ENCODE measurements around the gene ATP5PF. TPM values are rescaled to one million over a fixed set of nuclear protein-coding genes. Genes with fewer than 3 reads are reported as not detected.
"Not testable (repeated sequence)": the region's sequence is repeated elsewhere in the genome, so short reads cannot be mapped to it uniquely, and the experiment has no call there.

The ATP5PF gene
- total RNA-seq, 2 experiments from 2014 or later, result 114 to 131 TPM

- Mint-ChIP-seq H3K27ac (no peak overlapping the region), H3K9me3 (ENCODE audit: low read depth) (no peaks in the 10 kb centered on the region), H3K27me3 (no peaks in the 10 kb centered on the region), H3K4me3 (no peak overlapping the region), H3K4me1 (peaks cover 12% of the 10 kb centered on the region), H3K36me3 (peaks cover 15% of the 10 kb centered on the region)
- CTCF ChIA-PET, result interaction anchor here (0.8 kb wide), 1 partner anchor 57 kb away, joined by 3 read pairs; no protein-coding TSS in a partner anchor
- DNase-seq (no peak), ATAC-seq (no peak)
Measured at GRCh38 chr21:25744854-25745253, 10.2 kb upstream of the ATP5PF start.

- Mint-ChIP-seq H3K27ac (no peak overlapping the region), H3K9me3 (ENCODE audit: low read depth) (no peaks in the 10 kb centered on the region), H3K4me1 (peaks cover 7% of the 10 kb centered on the region), H3K36me3 (peaks cover 8% of the 10 kb centered on the region), H3K4me3 (no peak overlapping the region), H3K27me3 (no peaks in the 10 kb centered on the region)
- ATAC-seq (no peak), DNase-seq (no peak)
- CTCF ChIA-PET, result interaction anchor here (0.9 kb wide), 1 partner anchor 59 kb away, joined by 3 read pairs; no protein-coding TSS in a partner anchor
Measured at GRCh38 chr21:25742900-25743299, 8.2 kb upstream of the ATP5PF start.

GRCh38 chr21:25737421-25737820 lies 2.7 kb upstream of the ATP5PF start:
- CTCF ChIA-PET, result no interaction called here
- no peaks in the 10 kb centered on the region for H3K27me3 Mint-ChIP-seq

GRCh38 chr21:25735646-25736597 lies 1.2 kb upstream of the ATP5PF start:
- ATAC-seq, result peak; percentile 4
- Mint-ChIP-seq H3K4me1 (peaks cover 36% of the 10 kb centered on the region), H3K27ac (peak overlapping the region; percentile 100), H3K36me3 (peaks cover 3% of the 10 kb centered on the region), H3K9me3 (ENCODE audit: low read depth) (no peaks in the 10 kb centered on the region), H3K4me3 (peak overlapping the region; percentile 95), H3K27me3 (no peaks in the 10 kb centered on the region)
- peak; percentile 85 for DNase-seq
- CTCF ChIA-PET, result interaction anchor here (1.0 to 2.3 kb wide), 4 partner anchors 55 to 128 kb away, joined by 3 to 16 read pairs (median 5); no protein-coding TSS in a partner anchor

More at GRCh38 chr21:25737421-25737820, 2.7 kb upstream of the ATP5PF start:
- H3K36me3 Mint-ChIP-seq, result peaks cover 5% of the 10 kb centered on the region
- ATAC-seq (no peak), DNase-seq (no peak)
- H3K27ac Mint-ChIP-seq, result no peak overlapping the region
- H3K9me3 Mint-ChIP-seq (ENCODE audit: low read depth), result no peaks in the 10 kb centered on the region
- no peak overlapping the region for H3K4me3 Mint-ChIP-seq
- peaks cover 31% of the 10 kb centered on the region for H3K4me1 Mint-ChIP-seq

GRCh38 chr21:25734654-25734903 lies 125 bp downstream of the ATP5PF start:
- Mint-ChIP-seq H3K27ac (peak overlapping the region; percentile 100), H3K9me3 (ENCODE audit: low read depth) (no peaks in the 10 kb centered on the region), H3K36me3 (peaks cover 3% of the 10 kb centered on the region), H3K27me3 (no peaks in the 10 kb centered on the region), H3K4me1 (peaks cover 37% of the 10 kb centered on the region), H3K4me3 (peak overlapping the region; percentile 95)
- ATAC-seq, result no peak
- DNase-seq, result no peak
- CTCF ChIA-PET, result interaction anchor here (0.8 to 2.3 kb wide), 6 partner anchors 10 to 312 kb away, joined by 3 to 16 read pairs (median 3); no protein-coding TSS in a partner anchor

GRCh38 chr21:25733859-25734653 lies 648 bp downstream of the ATP5PF start:
- Mint-ChIP-seq H3K27ac (peak overlapping the region; percentile 100), H3K27me3 (no peaks in the 10 kb centered on the region), H3K4me3 (peak overlapping the region; percentile 95), H3K4me1 (peaks cover 37% of the 10 kb centered on the region), H3K36me3 (peaks cover 5% of the 10 kb centered on the region), H3K9me3 (ENCODE audit: low read depth) (no peaks in the 10 kb centered on the region)
- CTCF ChIA-PET, result interaction anchor here (0.7 to 2.3 kb wide), 6 partner anchors 9 to 311 kb away, joined by 3 to 16 read pairs (median 3); no protein-coding TSS in a partner anchor
- ATAC-seq (peak; percentile 10), DNase-seq (peak; percentile 59)

GRCh38 chr21:25732091-25732760 lies 2.5 kb downstream of the ATP5PF start:
- H3K9me3 Mint-ChIP-seq (ENCODE audit: low read depth), result no peaks in the 10 kb centered on the region
- DNase-seq, result no peak
- H3K4me1 Mint-ChIP-seq, result peaks cover 31% of the 10 kb centered on the region
- no peak overlapping the region for H3K27ac Mint-ChIP-seq
- no peak overlapping the region for H3K4me3 Mint-ChIP-seq
- CTCF ChIA-PET, result interaction anchor here (1.4 kb wide), 1 partner anchor 24 kb away, joined by 3 read pairs; no protein-coding TSS in a partner anchor
- peaks cover 21% of the 10 kb centered on the region for H3K36me3 Mint-ChIP-seq
- no peaks in the 10 kb centered on the region for H3K27me3 Mint-ChIP-seq
- no peak for ATAC-seq

GRCh38 chr21:25722631-25723030 lies 12.1 kb downstream of the ATP5PF start:
- no peaks in the 10 kb centered on the region for H3K4me1 Mint-ChIP-seq
- no peaks in the 10 kb centered on the region for H3K9me3 Mint-ChIP-seq (ENCODE audit: low read depth)
- peaks cover 46% of the 10 kb centered on the region for H3K36me3 Mint-ChIP-seq
- ATAC-seq (no peak), DNase-seq (no peak)
- CTCF ChIA-PET, result no interaction called here
- H3K27me3 Mint-ChIP-seq, result no peaks in the 10 kb centered on the region
- no peak overlapping the region for H3K4me3 Mint-ChIP-seq
- no peak overlapping the region for H3K27ac Mint-ChIP-seq

GRCh38 chr21:25721987-25722386 lies 12.7 kb downstream of the ATP5PF start:
- H3K4me1 Mint-ChIP-seq, result no peaks in the 10 kb centered on the region
- H3K27ac Mint-ChIP-seq, result no peak overlapping the region
- peaks cover 41% of the 10 kb centered on the region for H3K36me3 Mint-ChIP-seq
- H3K4me3 Mint-ChIP-seq, result no peak overlapping the region
- DNase-seq, result no peak
- H3K9me3 Mint-ChIP-seq (ENCODE audit: low read depth), result no peaks in the 10 kb centered on the region
- ATAC-seq, result no peak
- CTCF ChIA-PET, result interaction anchor here (1.9 kb wide), 1 partner anchor 114 kb away, joined by 7 read pairs; no protein-coding TSS in a partner anchor
- H3K27me3 Mint-ChIP-seq, result no peaks in the 10 kb centered on the region

- H3K9me3 Mint-ChIP-seq (ENCODE audit: low read depth), result no peaks in the 10 kb centered on the region
- no peak overlapping the region for H3K4me3 Mint-ChIP-seq
- H3K4me1 Mint-ChIP-seq, result peaks cover 2% of the 10 kb centered on the region
- peaks cover 12% of the 10 kb centered on the region for H3K36me3 Mint-ChIP-seq
- no peaks in the 10 kb centered on the region for H3K27me3 Mint-ChIP-seq
- DNase-seq (no peak), ATAC-seq (no peak)
- CTCF ChIA-PET, result no interaction called here
- no peak overlapping the region for H3K27ac Mint-ChIP-seq
Measured at GRCh38 chr21:25717491-25718147, 17.1 kb downstream of the ATP5PF start.

GRCh38 chr21:25714066-25714465 lies 20.6 kb downstream of the ATP5PF start:
- H3K4me3 Mint-ChIP-seq; H3K36me3 Mint-ChIP-seq; H3K27ac Mint-ChIP-seq; H3K9me3 Mint-ChIP-seq (ENCODE audit: low read depth); DNase-seq; H3K27me3 Mint-ChIP-seq; H3K4me1 Mint-ChIP-seq; ATAC-seq: not testable (repeated sequence)
- CTCF ChIA-PET, result interaction anchor here (2.3 kb wide), 1 partner anchor 106 kb away, joined by 9 read pairs; no protein-coding TSS in a partner anchor

GRCh38 chr21:25710550-25710949 lies 24.2 kb downstream of the ATP5PF start:
- H3K4me1 Mint-ChIP-seq, result peaks cover 4% of the 10 kb centered on the region
- H3K9me3 Mint-ChIP-seq (ENCODE audit: low read depth), result no peaks in the 10 kb centered on the region
- no peak overlapping the region for H3K27ac Mint-ChIP-seq
- H3K4me3 Mint-ChIP-seq, result no peak overlapping the region
- ATAC-seq (no peak), DNase-seq (no peak)
- no peaks in the 10 kb centered on the region for H3K36me3 Mint-ChIP-seq
- CTCF ChIA-PET, result interaction anchor here (1.3 kb wide), 1 partner anchor 103 kb away, joined by 3 read pairs; no protein-coding TSS in a partner anchor
- no peaks in the 10 kb centered on the region for H3K27me3 Mint-ChIP-seq
